ENCODE results near the gene HTATSF1.

DNA sequence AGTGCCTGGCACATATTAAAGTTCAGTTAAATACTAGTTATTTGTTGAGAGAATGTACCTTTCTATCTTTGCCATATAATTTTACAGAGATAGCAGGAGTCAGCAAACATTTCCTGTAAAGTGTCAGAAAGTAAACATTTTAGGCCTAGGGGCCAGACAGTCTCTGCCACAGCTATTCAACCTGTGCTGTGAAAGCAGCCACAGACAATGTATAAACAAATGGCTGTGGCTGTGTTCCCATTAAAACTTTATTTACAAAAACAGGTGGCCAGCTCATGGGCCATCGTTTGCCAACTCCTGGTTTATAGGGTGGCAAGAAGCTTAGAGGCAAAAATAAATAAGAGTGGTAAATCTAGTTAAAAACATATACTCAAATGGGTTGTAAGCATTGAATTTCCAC lies 43.6 kb upstream of the HTATSF1 start:
- TF ChIP-seq, protein P1, sequence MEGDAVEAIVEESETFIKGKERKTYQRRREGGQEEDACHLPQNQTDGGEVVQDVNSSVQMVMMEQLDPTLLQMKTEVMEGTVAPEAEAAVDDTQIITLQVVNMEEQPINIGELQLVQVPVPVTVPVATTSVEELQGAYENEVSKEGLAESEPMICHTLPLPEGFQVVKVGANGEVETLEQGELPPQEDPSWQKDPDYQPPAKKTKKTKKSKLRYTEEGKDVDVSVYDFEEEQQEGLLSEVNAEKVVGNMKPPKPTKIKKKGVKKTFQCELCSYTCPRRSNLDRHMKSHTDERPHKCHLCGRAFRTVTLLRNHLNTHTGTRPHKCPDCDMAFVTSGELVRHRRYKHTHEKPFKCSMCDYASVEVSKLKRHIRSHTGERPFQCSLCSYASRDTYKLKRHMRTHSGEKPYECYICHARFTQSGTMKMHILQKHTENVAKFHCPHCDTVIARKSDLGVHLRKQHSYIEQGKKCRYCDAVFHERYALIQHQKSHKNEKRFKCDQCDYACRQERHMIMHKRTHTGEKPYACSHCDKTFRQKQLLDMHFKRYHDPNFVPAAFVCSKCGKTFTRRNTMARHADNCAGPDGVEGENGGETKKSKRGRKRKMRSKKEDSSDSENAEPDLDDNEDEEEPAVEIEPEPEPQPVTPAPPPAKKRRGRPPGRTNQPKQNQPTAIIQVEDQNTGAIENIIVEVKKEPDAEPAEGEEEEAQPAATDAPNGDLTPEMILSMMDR (IDR thresholded peaks at IDR 0.05; ENCODE audit: low read depth, low read length) = no peak
- TF ChIP-seq POLR2A (IDR thresholded peaks at IDR 0.05; ENCODE audit: extremely low read depth, insufficient read length) (no peak), MYC (IDR thresholded peaks at IDR 0.05; ENCODE audit: low read depth, low read length) (no peak)
- TF ChIP-seq, protein P2, sequence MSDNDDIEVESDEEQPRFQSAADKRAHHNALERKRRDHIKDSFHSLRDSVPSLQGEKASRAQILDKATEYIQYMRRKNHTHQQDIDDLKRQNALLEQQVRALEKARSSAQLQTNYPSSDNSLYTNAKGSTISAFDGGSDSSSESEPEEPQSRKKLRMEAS (IDR thresholded peaks at IDR 0.05; ENCODE audit: low read depth, low read length) = no peak
